Measurements from ENCODE around the gene PLCXD1.

PLCXD1 gene

GRCh38 chrX:331151-331824 is 50.1 kb downstream of the PLCXD1 start:
- TF ChIP-seq CTCF (IDR thresholded peaks at IDR 0.05; ENCODE audit: extremely low read depth, missing control alignments) = no peak
- DNase-seq (ENCODE audit: low spot score) = no peak

GRCh38 chrX:331825-332495 is 50.8 kb downstream of the PLCXD1 start:
- TF ChIP-seq CTCF (IDR thresholded peaks at IDR 0.05; ENCODE audit: extremely low read depth, missing control alignments) = no peak
- no peak for DNase-seq (ENCODE audit: low spot score)

DNA sequence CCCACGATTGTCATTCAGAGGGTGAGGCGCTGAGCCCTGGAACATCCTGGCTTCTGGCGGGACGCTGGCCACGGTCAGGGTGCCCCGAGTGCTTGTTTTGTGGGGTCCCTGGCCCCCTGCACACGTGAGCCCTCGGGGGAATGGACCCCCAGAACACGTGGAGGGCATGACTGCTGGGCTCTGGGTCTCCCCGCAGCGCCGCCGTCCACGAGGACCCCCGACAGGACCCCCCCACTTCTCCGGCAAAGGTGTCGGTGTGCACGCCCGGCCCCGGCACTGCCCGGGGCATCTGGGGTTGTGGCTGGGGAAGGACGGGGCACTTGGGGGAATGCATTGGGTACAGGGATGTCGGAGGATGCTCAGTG is 51.3 kb downstream of the PLCXD1 start:
- no peak for TF ChIP-seq CTCF (IDR thresholded peaks at IDR 0.05; ENCODE audit: extremely low read depth, missing control alignments)
- no peak for DNase-seq (ENCODE audit: low spot score)

GRCh38 chrX:332916-333610 is 51.9 kb downstream of the PLCXD1 start:
- DNase-seq (ENCODE audit: low spot score) = no peak
- no peak for TF ChIP-seq CTCF (IDR thresholded peaks at IDR 0.05; ENCODE audit: extremely low read depth, missing control alignments)

- no peak for DNase-seq (ENCODE audit: low spot score)
- no peak for TF ChIP-seq CTCF (IDR thresholded peaks at IDR 0.05; ENCODE audit: extremely low read depth, missing control alignments)
Observed at GRCh38 chrX:333611-334311, 52.6 kb downstream of the PLCXD1 start.

DNA sequence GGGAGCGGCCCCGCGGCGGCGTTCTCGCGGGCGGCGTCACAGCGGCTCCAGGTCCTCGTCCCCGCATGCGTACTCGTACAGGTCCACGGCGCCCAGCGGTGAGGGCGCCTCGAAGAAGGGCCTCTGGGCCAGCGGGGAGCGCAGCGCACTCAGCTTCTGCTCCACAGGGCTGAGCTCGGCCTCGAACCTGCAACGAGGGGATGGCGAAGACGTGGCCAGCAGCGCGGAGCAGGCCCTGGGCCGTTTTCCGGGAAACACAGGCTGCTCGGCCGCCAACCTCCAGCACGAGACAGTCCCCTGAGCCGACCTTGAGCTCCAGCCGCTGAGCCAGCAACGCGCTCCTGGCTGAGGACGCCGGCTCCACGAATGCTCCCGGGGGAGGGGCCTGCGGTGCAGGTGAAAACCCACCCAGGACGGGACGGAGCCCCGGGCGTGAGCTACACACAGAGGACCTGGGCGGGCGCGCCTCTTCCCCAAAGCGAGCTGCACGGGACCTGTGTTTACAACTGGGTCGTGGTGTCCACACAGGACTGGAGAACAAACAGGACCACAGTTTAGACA is 53.2 kb downstream of the PLCXD1 start:
- no peak for DNase-seq (ENCODE audit: low spot score)
- TF ChIP-seq CTCF (IDR thresholded peaks at IDR 0.05; ENCODE audit: extremely low read depth, missing control alignments) = no peak

Measured in GM20000 (cell line).